H1 (cell line): ENCODE measurements around the gene PRC1. TPM values are rescaled to one million over a fixed set of nuclear protein-coding genes. Genes with fewer than 3 reads are reported as not detected.

ENCODE experiments used
- CTCF ChIA-PET: fragments of 300-600 bp; sonication (Branson Sonifier 250); formaldehyde crosslinking; loops from one replicate; lab custom pipeline; 2021; ENCODE audit not compliant: partially characterized antibody; lab: Charles Lee
- POLR2A ChIA-PET: fragments of 300-600 bp; sonication (Branson Sonifier 250); formaldehyde crosslinking; loops from one replicate; lab custom pipeline; 2021; ENCODE audit warnings: inconsistent platforms; ENCODE audit not compliant: partially characterized antibody; lab: Charles Lee
- DNase-seq, 2 experiments: peaks; one replicate each; pipeline versions ENCODE4 v3.0.0 to v3.0.0-alpha.2; 2010 to 2022; ENCODE audit warnings: low spot score in 2 of 2, low read depth in 1 of 2, mixed read lengths in 1 of 2
- FAIRE-seq: peaks from 2 replicates; lab custom pipeline; 2011; peaks lifted over from hg19 to GRCh38; lab: Jason Lieb, UNC
- H2AFZ ChIP-seq: 2 replicates; pipeline ENCODE4 v1.8.1; 2012; ENCODE audit warnings: low read length, inconsistent platforms
- H2AK5ac ChIP-seq: 2 replicates; pipeline ENCODE4 v1.6.1; 2013; ENCODE audit warnings: low read depth, low read length
- H2BK120ac ChIP-seq: replicated peaks from 2 replicates; pipeline ENCODE3; 2013; ENCODE audit warnings: low read depth, low read length, inconsistent platforms
- H2BK12ac ChIP-seq: 2 replicates; pipeline ENCODE4 v1.6.1; 2013; ENCODE audit warnings: low read depth, low read length
- H2BK15ac ChIP-seq: 2 replicates; pipeline ENCODE4 v1.6.1; 2013; ENCODE audit warnings: low read length
- H2BK20ac ChIP-seq: 2 replicates; pipeline ENCODE4 v1.6.1; 2013; ENCODE audit warnings: low read length
- H2BK5ac ChIP-seq: 2 replicates; pipeline ENCODE4 v1.6.1; 2013; ENCODE audit warnings: low read depth, low read length
- H3K14ac ChIP-seq: 2 replicates; pipeline ENCODE4 v1.6.1; 2013; ENCODE audit warnings: inconsistent platforms; ENCODE audit not compliant: insufficient read length
- H3K18ac ChIP-seq: 2 replicates; pipeline ENCODE4 v1.6.1; 2013; ENCODE audit warnings: low read length; ENCODE audit errors: extremely low read depth
- H3K23ac ChIP-seq: 2 replicates; pipeline ENCODE4 v1.6.1; 2013; ENCODE audit warnings: inconsistent platforms; ENCODE audit not compliant: insufficient read length
- H3K23me2 ChIP-seq: 2 replicates; pipeline ENCODE4 v1.6.1; 2013; ENCODE audit warnings: low read depth, low read length
- H3K27ac ChIP-seq: 2 replicates; pipeline ENCODE4 v1.6.1; 2011; ENCODE audit warnings: low read depth, low read length, inconsistent platforms
- H3K27me3 ChIP-seq, 4 experiments: replicated peaks in 1 of 4; 1 replicate in 1 of 4; 2 replicates in 3 of 4; pipeline versions ENCODE4 v1.6.1 to v1.8.1; 2011 to 2013; ENCODE audit warnings: low read length in 3 of 4, mild to moderate bottlenecking in 3 of 4, inconsistent platforms in 2 of 4, mixed read lengths in 2 of 4, moderate library complexity in 1 of 4; ENCODE audit not compliant: control insufficient read depth in 3 of 4, insufficient read depth in 3 of 4; ENCODE audit errors: extremely low read depth in 1 of 4
- H3K36me3 ChIP-seq, 4 experiments: 2 replicates each; pipeline versions ENCODE4 v1.6.1 to v1.8.1; 2011 to 2013; ENCODE audit warnings: mild to moderate bottlenecking in 4 of 4, low read length in 3 of 4, moderate library complexity in 2 of 4, control low read depth in 1 of 4, inconsistent platforms in 1 of 4; ENCODE audit not compliant: insufficient read depth in 4 of 4, control insufficient read depth in 2 of 4
- H3K4ac ChIP-seq: replicated peaks from 2 replicates; pipeline ENCODE3; 2013; ENCODE audit warnings: low read length, low read depth, mixed read lengths, inconsistent platforms; ENCODE audit not compliant: insufficient read length
- H3K4me1 ChIP-seq, 4 experiments: replicated peaks in 1 of 4; 1 replicate in 1 of 4; 2 replicates in 3 of 4; pipeline versions ENCODE4 v1.6.1 to v1.8.1; 2011 to 2013; ENCODE audit warnings: low read length in 3 of 4, inconsistent platforms in 2 of 4, mixed read lengths in 1 of 4; ENCODE audit not compliant: insufficient read depth in 4 of 4, control insufficient read depth in 3 of 4
- H3K4me2 ChIP-seq, 2 experiments: 2 replicates each; pipeline versions ENCODE4 v1.6.1 to v1.8.1; 2011 to 2013; ENCODE audit warnings: low read depth in 2 of 2, low read length in 2 of 2, control low read depth in 1 of 2, inconsistent platforms in 1 of 2, mild to moderate bottlenecking in 1 of 2; ENCODE audit not compliant: insufficient read depth in 1 of 2
- H3K4me3 ChIP-seq, 4 experiments: fragments of 200-600, 300-600 bp in 1 of 4; sonication (generic), shearing (Covaris generic), sonication (Bioruptor Twin) in 1 of 4; 2 replicates each; pipeline versions ENCODE4 v1.5.1 to v1.8.1; 2011 to 2016; ENCODE audit warnings: low read length in 4 of 4, low read depth in 3 of 4, control low read depth in 2 of 4, inconsistent platforms in 2 of 4, mild to moderate bottlenecking in 2 of 4, mixed read lengths in 1 of 4, moderate library complexity in 1 of 4; ENCODE audit not compliant: insufficient read depth in 2 of 4; ENCODE audit errors: extremely low read depth in 1 of 4
- H3K56ac ChIP-seq: replicated peaks from 2 replicates; pipeline ENCODE3; 2013; ENCODE audit warnings: low read depth, mild to moderate bottlenecking, mixed read lengths, low read length, inconsistent platforms; ENCODE audit not compliant: insufficient read length
- H3K79me1 ChIP-seq: 2 replicates; pipeline ENCODE4 v1.6.1; 2013; ENCODE audit warnings: low read depth, low read length, control low read depth
- H3K79me2 ChIP-seq, 2 experiments: 2 replicates each; pipeline versions ENCODE4 v1.6.1 to v1.8.1; 2012 to 2013; ENCODE audit warnings: low read length in 2 of 2, mild to moderate bottlenecking in 2 of 2, inconsistent platforms in 1 of 2; ENCODE audit not compliant: insufficient read depth in 2 of 2, control insufficient read depth in 1 of 2
- H3K9ac ChIP-seq, 4 experiments: replicated peaks in 1 of 4; 1 replicate in 1 of 4; 2 replicates in 3 of 4; pipeline versions ENCODE4 v1.6.1 to v1.8.1; 2011 to 2013; ENCODE audit warnings: low read depth in 3 of 4, low read length in 3 of 4, control low read depth in 2 of 4, mild to moderate bottlenecking in 2 of 4, moderate library complexity in 2 of 4, inconsistent platforms in 1 of 4; ENCODE audit errors: extremely low read depth in 1 of 4
- H3K9me3 ChIP-seq, 2 experiments: 2 replicates each; pipeline versions ENCODE4 v1.6.1 to v1.8.1; 2012 to 2013; ENCODE audit warnings: mild to moderate bottlenecking in 2 of 2, moderate library complexity in 2 of 2, control low read depth in 1 of 2, inconsistent platforms in 1 of 2, low read depth in 1 of 2, low read length in 1 of 2, mixed read lengths in 1 of 2; ENCODE audit not compliant: insufficient read depth in 2 of 2
- H4K20me1 ChIP-seq, 2 experiments: replicated peaks in 1 of 2; 2 replicates each; pipeline versions ENCODE3 to v1.8.1; 2011 to 2013; ENCODE audit warnings: inconsistent platforms in 2 of 2, low read length in 2 of 2, mild to moderate bottlenecking in 1 of 2; ENCODE audit not compliant: insufficient read depth in 2 of 2, control insufficient read depth in 1 of 2
- H4K5ac ChIP-seq: 2 replicates; pipeline ENCODE4 v1.6.1; 2013; ENCODE audit warnings: low read length, low read depth, mixed read lengths, inconsistent platforms; ENCODE audit not compliant: insufficient read length
- H4K8ac ChIP-seq: 2 replicates; pipeline ENCODE4 v1.8.0; 2013; ENCODE audit warnings: mild to moderate bottlenecking, moderate library complexity, low read length, inconsistent platforms; ENCODE audit not compliant: insufficient read depth; ENCODE audit errors: extremely low read depth
- H4K91ac ChIP-seq: replicated peaks from 2 replicates; pipeline ENCODE3; 2013; ENCODE audit warnings: low read length, mixed read lengths, inconsistent platforms; ENCODE audit not compliant: insufficient read length
- CBX8 ChIP-seq: fragments of 300-800, 300-1000 bp; sonication (generic); IDR thresholded peaks from 2 replicates; pipeline ENCODE4 v1.7.1; 2016; ENCODE audit warnings: low read depth, low read length, borderline replicate concordance
- POLR2A ChIP-seq, 2 experiments: IDR thresholded peaks; 1 replicate in 1 of 2; 2 replicates in 1 of 2; pipeline ENCODE4 v1.6.1; 2011; ENCODE audit warnings: low read depth in 2 of 2, low read length in 2 of 2, mild to moderate bottlenecking in 2 of 2; ENCODE audit errors: control extremely low read depth in 1 of 2
- SP4 ChIP-seq: IDR thresholded peaks from 2 replicates; pipeline ENCODE4 v1.6.1; 2012; ENCODE audit warnings: low read length, inconsistent platforms
- WGBS, 2 experiments: shearing (Covaris generic) in 1 of 2; methylation state at CpG; one replicate each; pipeline versions ENCODE4 v1.1.6 to v1.1.7; 2013 to 2015; ENCODE audit warnings: low lambda C conversion rate in 2 of 2, mixed read lengths in 2 of 2, inconsistent platforms in 1 of 2, low coverage in 1 of 2, missing lambda C conversion rate in 1 of 2; ENCODE audit not compliant: insufficient replicate concordance in 2 of 2, insufficient coverage in 1 of 2, insufficient read length in 1 of 2; ENCODE audit errors: extremely low coverage in 1 of 2, missing lambda C conversion rate in 1 of 2; 5-methylcytosine and 5-hydroxymethylcytosine counted together
- polyA plus RNA-seq, 7 experiments: library from polyadenylated mRNA; depleted of rRNA in 3 of 7; stranded (reverse) in 5 of 7; unstranded in 2 of 7; fragments of >200 nt in 5 of 7; fragments of 200-250 nt in 2 of 7; gene quantifications; 1 replicate in 5 of 7; 2 replicates in 1 of 7; 4 replicates in 1 of 7; pipeline versions ENCODE4 v1.2.1 to v1.2.3, GENCODE V29; 2011 to 2013; ENCODE audit warnings: missing spikeins in 2 of 7, mixed read lengths in 2 of 7
- total RNA-seq: library from RNA; stranded (reverse); fragmentation: NEBNext Ultra II Directional; extraction: Animal tissue kit (Norgen Biotek cat#: 25700); gene quantifications from 2 replicates; pipeline ENCODE4 v1.2.1, GENCODE V29; 2021

Gene PRC1
- total and polyA plus RNA-seq, 2 of the 8 experiments (the other 6 are each of a cell fraction or from before 2014, with no cell fraction given) = 90.7 to 181 TPM

DNA sequence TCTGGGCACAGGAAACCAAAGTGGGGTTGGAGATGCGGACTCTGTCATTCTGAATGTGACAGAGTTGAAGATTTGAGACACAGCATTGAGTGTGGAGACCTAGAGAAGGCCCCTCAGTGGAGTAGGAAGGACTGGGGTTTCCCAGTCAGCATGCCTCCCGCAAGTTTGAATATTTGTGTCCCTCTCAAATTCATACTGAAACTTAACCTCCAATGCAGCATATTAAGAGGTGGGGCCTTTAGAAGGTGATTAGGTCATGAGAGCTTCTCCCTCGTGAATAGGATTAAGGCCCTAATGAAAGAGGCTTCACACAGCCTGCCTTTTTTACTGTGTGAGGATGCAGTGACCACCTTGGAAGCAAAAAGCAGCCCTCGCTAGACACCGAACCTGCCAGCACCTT, 70.0 kb downstream of the PRC1 start:
- no peaks in the 10 kb centered on the region for H3K23me2 ChIP-seq
- H3K79me1 ChIP-seq = no peaks in the 10 kb centered on the region
- no peaks in the 10 kb centered on the region; a peak in 2 of 8 replicates for H3K36me3 ChIP-seq
- H2AK5ac ChIP-seq = no peak overlapping the region
- FAIRE-seq (no peak), DNase-seq (no peak)
- H3K18ac ChIP-seq = no peak overlapping the region
- no peaks in the 10 kb centered on the region for H3K79me2 ChIP-seq
- 0 out of 2 replicates have a peak overlapping the region, but pooled peaks have one; percentile 46 for H2BK15ac ChIP-seq
- H3K4me1 ChIP-seq = no peaks in the 10 kb centered on the region
- no peak overlapping the region for H2BK120ac ChIP-seq
- no peak overlapping the region for H3K56ac ChIP-seq
- H3K27me3 ChIP-seq = no peaks in the 10 kb centered on the region; a peak in 1 of 7 replicates
- no peak overlapping the region for H2AFZ ChIP-seq
- no peak overlapping the region for H3K27ac ChIP-seq
- CTCF ChIA-PET = interaction anchor here (1.4 to 4.6 kb wide), 2 partner anchors 8 to 31 kb away, joined by 4 to 58 read pairs; partner anchors contain the start of genes HDDC3 and UNC45A
- H3K4me3 ChIP-seq = no peak overlapping the region
- no peak overlapping the region for H4K8ac ChIP-seq
- H4K5ac ChIP-seq = no peak overlapping the region
- 92% methylated on average over 5 of the region's 5 CpGs; no CpG with 5 or more reads in 1 of the 2 experiments for WGBS, 2 experiments
- H3K4ac ChIP-seq = no peak overlapping the region
- H3K4me2 ChIP-seq = no peak overlapping the region
- H3K14ac ChIP-seq = no peak overlapping the region
- H3K9me3 ChIP-seq = no peaks in the 10 kb centered on the region
- POLR2A ChIA-PET = interaction anchor here (0.6 to 1.7 kb wide), 2 partner anchors 11 to 18 kb away, joined by 3 to 4 read pairs; partner anchors contain the start of gene UNC45A
- no peak overlapping the region for H3K23ac ChIP-seq
- no peak overlapping the region for H2BK12ac ChIP-seq
- peaks cover 0 to 1% of the 10 kb centered on the region in 2 experiments for H4K20me1 ChIP-seq
- H2BK20ac ChIP-seq = no peak overlapping the region
- no peak overlapping the region; a peak in 1 of 7 replicates for H3K9ac ChIP-seq
- no peak overlapping the region for H4K91ac ChIP-seq
- no peak overlapping the region for H2BK5ac ChIP-seq
- no peak for TF ChIP-seq SP4
- TF ChIP-seq POLR2A (IDR thresholded peaks at IDR 0.05; ENCODE audit: control extremely low read depth in 1 of 2, low read depth in 2 of 2, low read length in 2 of 2) = no peak
- no peak for TF ChIP-seq CBX8
